Ectodermal cell (in vitro differentiated cells): ENCODE measurements around the gene NDUFA9.

Source experiments
- H3K27ac ChIP-seq: 2 replicates; pipeline ENCODE4 v1.7.0; 2013; ENCODE audit warnings: mild to moderate bottlenecking, low read depth, low read length; ENCODE audit not compliant: insufficient read depth, poor library complexity, severe bottlenecking
- H3K27me3 ChIP-seq: 2 replicates; pipeline ENCODE4 v1.7.0; 2013; ENCODE audit warnings: mild to moderate bottlenecking, low read length; ENCODE audit not compliant: insufficient read depth, control insufficient read depth, poor library complexity, severe bottlenecking
- H3K36me3 ChIP-seq: one replicate; pipeline ENCODE4 v1.7.0; 2013; ENCODE audit warnings: low read length; ENCODE audit not compliant: control insufficient read depth, insufficient read depth
- H3K4me1 ChIP-seq: one replicate; pipeline ENCODE4 v1.7.0; 2013; ENCODE audit warnings: low read length; ENCODE audit not compliant: control insufficient read depth, insufficient read depth
- H3K4me3 ChIP-seq: 2 replicates; pipeline ENCODE4 v1.7.0; 2013; ENCODE audit warnings: low read depth, low read length, control low read depth; ENCODE audit not compliant: insufficient read depth
- H3K9me3 ChIP-seq: 2 replicates; pipeline ENCODE4 v1.7.0; 2013; ENCODE audit warnings: mild to moderate bottlenecking, low read length, moderate library complexity; ENCODE audit not compliant: control insufficient read depth
- WGBS, 2 experiments: methylation state at CpG; one replicate each; pipeline ENCODE4 v1.1.7; 2013; ENCODE audit warnings: missing lambda C conversion rate in 2 of 2; 5-methylcytosine and 5-hydroxymethylcytosine counted together

NDUFA9 gene

DNA sequence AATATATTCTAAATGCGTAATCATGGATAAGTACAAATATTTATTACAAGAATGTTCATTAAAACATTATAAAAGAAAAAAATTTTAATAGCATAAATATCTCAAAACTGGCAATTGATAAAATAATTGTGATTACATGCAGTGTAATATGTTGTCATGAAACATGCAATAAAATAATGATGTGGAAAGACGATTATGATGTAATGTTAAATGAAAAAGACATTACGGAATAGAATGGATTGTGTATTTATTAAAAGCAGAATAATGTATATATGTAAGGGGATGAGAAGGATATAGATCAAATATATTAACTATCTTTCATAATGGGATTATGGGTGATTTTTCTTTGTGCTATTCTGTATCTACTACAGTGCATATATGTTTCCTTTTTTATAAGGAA, 32.8 kb downstream of the NDUFA9 start:
- H3K4me1 ChIP-seq: no peaks in the 10 kb centered on the region
- no peaks in the 10 kb centered on the region for H3K27me3 ChIP-seq
- H3K9me3 ChIP-seq: no peaks in the 10 kb centered on the region
- H3K4me3 ChIP-seq: no peak overlapping the region
- WGBS, 2 experiments: 96 to 100% methylated on average over 2 of the region's 3 CpGs
- H3K27ac ChIP-seq: no peak overlapping the region
- peaks cover 19% of the 10 kb centered on the region for H3K36me3 ChIP-seq

DNA sequence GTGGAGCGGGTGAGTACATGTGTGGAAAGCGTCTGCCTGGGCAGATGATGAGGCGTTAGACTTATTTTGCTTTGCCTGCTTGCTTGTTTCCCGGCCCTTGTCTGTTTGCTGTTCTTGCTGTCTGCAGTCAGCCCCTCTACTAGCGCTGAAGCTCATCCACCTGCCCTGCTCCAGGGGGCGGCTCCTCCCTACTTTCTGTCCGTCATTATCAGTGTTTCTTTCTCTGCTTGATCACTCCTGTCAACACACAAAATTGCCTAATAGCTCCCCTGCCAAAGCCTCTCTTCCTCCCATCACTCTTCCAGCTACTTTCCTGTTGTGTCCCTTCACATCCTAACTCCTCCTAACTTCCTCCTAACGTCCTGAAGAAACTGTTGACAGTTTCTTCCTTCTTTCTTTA, 36.4 kb downstream of the NDUFA9 start:
- Histone ChIP-seq H3K4me3 (no peak overlapping the region), H3K9me3 (no peaks in the 10 kb centered on the region), H3K27ac (no peak overlapping the region), H3K4me1 (no peaks in the 10 kb centered on the region), H3K36me3 (peaks cover 27% of the 10 kb centered on the region), H3K27me3 (no peaks in the 10 kb centered on the region)
- WGBS, 2 experiments: 89 to 92% methylated on average over 8 of the region's 8 CpGs

DNA sequence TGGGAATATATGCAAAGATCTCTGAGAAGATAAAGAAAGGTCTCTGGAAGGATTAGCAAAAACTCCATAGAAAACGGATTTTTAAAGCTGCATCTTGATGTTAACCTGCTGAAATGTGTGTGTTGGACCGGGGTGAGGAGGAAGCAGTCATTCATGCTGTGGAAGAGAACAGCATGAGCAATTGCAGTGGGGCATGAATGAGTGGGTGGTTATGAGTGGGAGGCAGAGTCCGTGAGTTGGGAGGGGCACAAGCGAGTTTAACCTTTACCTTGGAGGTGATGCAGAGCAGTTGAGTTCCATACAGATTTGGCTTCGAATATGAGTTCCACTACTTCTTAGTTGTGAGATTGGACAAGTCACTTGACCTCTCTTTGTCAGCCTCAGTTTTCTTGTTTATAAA, 41.8 kb downstream of the NDUFA9 start:
- Histone ChIP-seq H3K4me1 (no peaks in the 10 kb centered on the region), H3K36me3 (peaks cover 11% of the 10 kb centered on the region), H3K27ac (no peak overlapping the region), H3K4me3 (no peak overlapping the region), H3K9me3 (no peaks in the 10 kb centered on the region), H3K27me3 (no peaks in the 10 kb centered on the region)
- 96% methylated on average over 5 of the region's 5 CpGs for WGBS, 2 experiments
